ENCODE results near the gene ETV5.

- TF ChIP-seq EZH2 (IDR thresholded peaks at IDR 0.05; ENCODE audit: low read depth) (no peak), CTCF (conservative IDR thresholded peaks at IDR 0.05) (no peak)
These were observed 66.2 kb downstream of the ETV5 start for GRCh38 chr3:186042521-186043202.
